ENCODE measurements around the gene LRRFIP1.
A peak's percentile ranks its signal among the peaks of the same experiment; 100 is the strongest.

LRRFIP1 gene

DNA sequence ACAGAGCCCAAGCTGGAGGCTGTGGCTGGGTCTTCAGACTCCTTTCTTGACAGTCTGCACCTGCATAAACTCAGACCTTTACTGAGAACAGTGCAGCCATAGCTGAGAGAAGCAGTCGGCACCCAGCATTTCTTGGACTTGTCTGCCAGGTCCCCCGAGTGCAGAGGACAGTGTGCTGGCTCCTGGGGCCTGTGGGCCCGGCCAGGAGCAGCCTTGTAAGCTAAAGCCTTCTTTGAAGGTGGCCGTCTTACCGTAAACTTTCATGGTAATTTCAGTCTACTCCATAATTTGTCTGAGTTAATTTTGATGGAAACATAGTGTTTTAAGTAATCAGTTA, 70.9 kb downstream of the LRRFIP1 start:
- DNase-seq (ENCODE audit: low read depth): no peak
- H3K4me3 ChIP-seq (ENCODE audit: low read depth, low read length): no peak overlapping the region
- TF ChIP-seq CTCF (conservative IDR thresholded peaks at IDR 0.05; ENCODE audit: low read depth, low read length): no peak

GRCh38 chr2:237699870-237700511, 72.6 kb downstream of the LRRFIP1 start:
- TF ChIP-seq CTCF (conservative IDR thresholded peaks at IDR 0.05; ENCODE audit: low read depth, low read length): no peak
- no peak for DNase-seq (ENCODE audit: low read depth)
- no peak overlapping the region for H3K4me3 ChIP-seq (ENCODE audit: low read depth, low read length)

DNA sequence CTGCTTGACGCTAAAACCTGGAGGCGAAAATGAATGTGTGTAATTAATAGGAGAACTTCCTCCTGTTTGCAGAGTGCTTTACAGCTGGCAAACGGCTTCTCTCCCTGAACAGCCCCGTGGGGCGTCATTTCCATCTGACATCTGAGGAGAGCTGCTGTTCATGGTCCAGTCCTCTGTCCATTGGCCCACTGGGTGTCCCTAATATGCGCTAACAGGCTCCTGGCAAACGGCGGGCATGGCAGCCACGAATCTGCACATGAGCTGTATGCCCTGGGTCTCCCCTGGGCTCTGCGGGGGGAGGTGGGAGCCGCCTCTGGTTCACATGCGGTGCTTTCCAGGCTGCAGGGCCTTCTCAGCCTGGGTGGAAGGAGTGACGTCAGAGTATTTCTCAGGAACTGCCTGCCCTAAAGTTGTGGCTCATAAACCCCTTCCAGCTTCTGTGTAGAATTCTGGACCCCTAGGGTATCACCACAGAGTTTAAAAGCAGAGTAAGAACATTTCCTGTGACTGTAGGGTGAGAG, 73.2 kb downstream of the LRRFIP1 start:
- TF ChIP-seq CTCF (conservative IDR thresholded peaks at IDR 0.05; ENCODE audit: low read depth, low read length): no peak
- DNase-seq (ENCODE audit: low read depth): peak; percentile 93
- no peak overlapping the region for H3K4me3 ChIP-seq (ENCODE audit: low read depth, low read length)

DNA sequence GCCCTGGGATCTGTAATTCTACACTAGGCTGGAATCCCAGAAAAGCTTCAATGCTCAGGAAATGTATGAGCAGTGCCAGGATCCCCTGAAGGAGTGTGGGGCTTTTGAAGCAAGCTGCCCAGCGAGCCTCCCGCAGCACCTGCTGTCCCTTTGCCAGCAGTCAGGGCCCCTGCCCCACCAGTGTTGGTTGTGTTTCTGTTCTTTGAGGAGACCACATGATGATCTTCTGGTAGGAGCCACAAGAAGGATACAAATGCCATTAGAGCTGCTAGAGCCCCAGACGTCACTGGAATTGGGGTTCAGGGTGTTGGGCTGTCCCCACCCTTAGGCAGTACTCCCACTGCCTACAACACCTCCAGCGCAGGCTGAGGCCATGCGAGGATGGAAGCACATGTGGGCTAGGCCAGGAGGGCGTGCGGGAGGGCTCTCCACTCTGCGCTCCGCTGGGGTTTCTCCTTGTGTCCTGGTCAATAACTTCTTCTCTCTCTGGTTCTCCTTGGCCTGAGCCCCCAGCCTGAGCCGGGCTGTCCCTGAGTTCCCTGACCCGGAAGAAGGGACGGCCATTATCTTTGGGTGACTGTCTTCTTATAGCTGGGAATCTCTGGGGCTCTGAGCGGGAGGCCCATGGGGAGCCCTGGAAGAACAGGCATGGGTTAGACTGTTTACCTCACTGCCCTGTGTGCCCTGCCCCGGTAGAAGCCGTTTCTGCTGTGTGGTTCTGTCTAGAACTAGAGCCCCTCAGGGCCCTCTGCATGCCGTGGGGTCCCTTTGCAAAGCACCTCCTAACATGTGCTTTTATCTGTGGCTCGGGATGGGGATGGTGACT, 73.9 kb downstream of the LRRFIP1 start:
- no peak overlapping the region for H3K4me3 ChIP-seq (ENCODE audit: low read depth, low read length)
- TF ChIP-seq CTCF (conservative IDR thresholded peaks at IDR 0.05; ENCODE audit: low read depth, low read length): no peak

DNA sequence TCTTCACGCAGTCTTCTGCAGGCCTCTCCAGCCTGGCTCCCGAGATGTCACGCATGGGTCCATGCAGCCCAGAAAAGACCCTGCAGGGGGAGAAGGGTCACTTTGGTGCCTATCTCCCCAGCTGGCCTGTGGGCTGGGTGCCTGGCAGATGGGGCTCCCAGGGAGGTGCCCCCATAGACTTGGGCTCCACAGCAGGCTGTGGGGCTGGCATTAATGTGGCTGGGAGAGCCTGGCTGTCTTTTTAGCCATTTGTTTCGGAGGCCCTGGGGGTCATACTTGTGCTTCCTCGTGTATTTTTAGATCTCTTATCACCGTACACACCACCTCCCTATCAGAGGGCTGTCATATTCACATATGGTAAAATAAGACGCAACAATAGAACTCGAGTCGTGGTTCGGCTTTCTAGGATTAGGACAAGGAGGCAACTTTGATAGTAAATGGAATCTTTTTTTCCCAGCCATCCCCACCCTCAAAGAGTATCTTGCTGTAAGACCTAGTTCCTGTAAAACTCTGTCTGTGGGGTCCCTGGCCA, 74.5 kb downstream of the LRRFIP1 start:
- no peak overlapping the region for H3K4me3 ChIP-seq (ENCODE audit: low read depth, low read length)
- TF ChIP-seq CTCF (conservative IDR thresholded peaks at IDR 0.05; ENCODE audit: low read depth, low read length): no peak
- no peak for DNase-seq (ENCODE audit: low read depth)

More for the DNA sequence above, 73.9 kb downstream of the LRRFIP1 start:
- no peak for DNase-seq (ENCODE audit: low read depth)

DNA sequence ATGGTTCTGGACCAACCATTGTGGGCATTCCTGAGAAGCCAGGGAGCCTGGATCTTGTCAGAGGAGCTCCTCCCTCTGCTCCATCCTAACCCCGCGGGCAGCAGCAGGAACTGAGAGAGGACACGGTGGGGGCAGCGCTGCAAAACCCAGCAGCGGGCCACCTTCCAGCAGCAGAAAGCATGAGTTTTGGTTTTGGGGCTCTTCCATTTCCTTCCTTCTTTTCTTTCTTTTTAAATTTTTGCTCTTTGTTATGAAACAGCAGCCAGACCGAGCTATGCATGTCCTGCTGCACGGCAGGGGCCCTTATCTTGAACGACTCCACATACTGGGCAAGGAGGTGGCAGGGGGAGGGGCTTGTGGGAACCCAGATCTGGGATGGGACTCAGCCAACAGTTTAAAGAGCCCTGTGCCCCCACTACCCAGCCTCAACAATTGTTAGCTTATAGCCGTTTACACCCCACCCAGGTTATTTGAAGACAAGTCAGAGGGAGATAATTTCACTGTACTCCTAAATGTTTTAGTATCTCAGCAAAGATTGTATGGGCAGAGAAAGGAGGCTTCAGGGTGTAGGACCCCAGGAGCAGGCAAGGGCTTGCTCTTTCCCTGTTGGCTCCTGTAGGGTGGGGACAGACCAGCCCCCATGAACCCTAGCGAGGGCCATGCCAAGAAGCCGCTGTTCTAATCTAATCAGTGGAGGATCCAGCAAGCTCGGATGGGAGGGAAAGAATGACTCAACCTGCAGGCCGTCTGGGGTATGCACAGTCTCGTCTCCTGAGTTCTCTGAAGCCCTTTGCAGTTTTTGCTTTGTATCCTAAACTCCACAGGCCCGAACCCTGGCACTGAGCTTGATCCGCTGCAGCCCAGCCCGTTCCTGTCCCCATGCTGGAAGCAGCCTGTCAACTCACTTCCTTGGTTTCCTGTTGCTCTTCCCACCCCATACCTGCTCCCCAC, 75.3 kb downstream of the LRRFIP1 start:
- peak; percentile 83 for DNase-seq (ENCODE audit: low read depth)
- peak; percentile 40 for TF ChIP-seq CTCF (conservative IDR thresholded peaks at IDR 0.05; ENCODE audit: low read depth, low read length)
- peak overlapping the region; percentile 1 for H3K4me3 ChIP-seq (ENCODE audit: low read depth, low read length)
